ENCODE data around the gene CMTR1.

Gene CMTR1

DNA sequence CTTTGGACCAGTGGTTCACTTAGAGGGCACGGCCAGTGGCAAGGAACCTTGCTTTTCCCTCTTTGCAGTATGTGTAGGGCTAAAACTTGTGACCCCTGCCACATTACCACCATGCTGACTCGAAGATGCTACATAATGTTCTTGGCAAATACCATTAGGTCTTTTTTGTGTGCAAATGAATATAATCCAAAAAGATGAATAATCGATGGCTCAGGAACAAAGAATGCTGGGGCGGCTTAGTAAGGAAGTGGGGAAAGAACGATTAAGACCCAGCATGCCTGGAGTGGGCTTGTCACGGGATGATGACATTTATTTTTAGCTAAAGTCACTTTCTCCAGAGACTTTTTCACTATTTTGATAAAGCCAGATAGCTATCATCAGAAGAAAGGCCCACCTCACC lies 23.1 kb downstream of the CMTR1 start:
- POLR2A ChIA-PET = no interaction called here
- DNase-seq (ENCODE audit: extremely low spot score) = no peak
- CTCF ChIA-PET = no interaction called here
- TF ChIP-seq SP1 (IDR thresholded peaks at IDR 0.05) (no peak), L3MBTL2 (conservative IDR thresholded peaks at IDR 0.05) (no peak), FOXM1 (IDR thresholded peaks at IDR 0.05; ENCODE audit: borderline replicate concordance) (no peak), TARDBP (IDR thresholded peaks at IDR 0.05) (no peak)

GRCh38 chr6:37456816-37457560 lies 24.0 kb downstream of the CMTR1 start:
- CTCF ChIA-PET = no interaction called here
- no peak for DNase-seq (ENCODE audit: extremely low spot score)
- TF ChIP-seq HDGF (IDR thresholded peaks at IDR 0.05; ENCODE audit: borderline replicate concordance) (no peak), ELF4 (IDR thresholded peaks at IDR 0.05) (no peak)
- POLR2A ChIA-PET = interaction anchor here (0.7 kb wide), 1 partner anchor 26 kb away, joined by 4 read pairs; no protein-coding TSS in a partner anchor

- ChIA-PET CTCF (no interaction called here), POLR2A (no interaction called here)
- no peak for DNase-seq (ENCODE audit: extremely low spot score)
- TF ChIP-seq SP1 (IDR thresholded peaks at IDR 0.05) (no peak), FOXA1 (IDR thresholded peaks at IDR 0.05) (no peak), ARNT (IDR thresholded peaks at IDR 0.05) (no peak), NFRKB (IDR thresholded peaks at IDR 0.05) (no peak), BHLHE40 (IDR thresholded peaks at IDR 0.05; ENCODE audit: borderline replicate concordance) (no peak), TARDBP (IDR thresholded peaks at IDR 0.05) (no peak), CTBP1 (IDR thresholded peaks at IDR 0.05; ENCODE audit: borderline replicate concordance) (no peak), L3MBTL2 (conservative IDR thresholded peaks at IDR 0.05) (no peak), FOXM1 (IDR thresholded peaks at IDR 0.05; ENCODE audit: borderline replicate concordance) (no peak), FOXK2 (IDR thresholded peaks at IDR 0.05) (no peak), HDGF (IDR thresholded peaks at IDR 0.05; ENCODE audit: borderline replicate concordance) (no peak), ZNF384 (IDR thresholded peaks at IDR 0.05) (no peak), LEF1 (IDR thresholded peaks at IDR 0.05; ENCODE audit: borderline replicate concordance) (no peak), SUZ12 (IDR thresholded peaks at IDR 0.05) (no peak), ELF4 (IDR thresholded peaks at IDR 0.05) (no peak)
- TF ChIP-seq, protein P1, sequence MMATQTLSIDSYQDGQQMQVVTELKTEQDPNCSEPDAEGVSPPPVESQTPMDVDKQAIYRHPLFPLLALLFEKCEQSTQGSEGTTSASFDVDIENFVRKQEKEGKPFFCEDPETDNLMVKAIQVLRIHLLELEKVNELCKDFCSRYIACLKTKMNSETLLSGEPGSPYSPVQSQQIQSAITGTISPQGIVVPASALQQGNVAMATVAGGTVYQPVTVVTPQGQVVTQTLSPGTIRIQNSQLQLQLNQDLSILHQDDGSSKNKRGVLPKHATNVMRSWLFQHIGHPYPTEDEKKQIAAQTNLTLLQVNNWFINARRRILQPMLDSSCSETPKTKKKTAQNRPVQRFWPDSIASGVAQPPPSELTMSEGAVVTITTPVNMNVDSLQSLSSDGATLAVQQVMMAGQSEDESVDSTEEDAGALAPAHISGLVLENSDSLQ (IDR thresholded peaks at IDR 0.05) = no peak
Observed at GRCh38 chr6:37459981-37460800, 27.2 kb downstream of the CMTR1 start.

GRCh38 chr6:37460805-37461204 lies 27.8 kb downstream of the CMTR1 start:
- no peak for DNase-seq (ENCODE audit: extremely low spot score)
- TF ChIP-seq LEF1 (IDR thresholded peaks at IDR 0.05; ENCODE audit: borderline replicate concordance) (no peak), CTBP1 (IDR thresholded peaks at IDR 0.05; ENCODE audit: borderline replicate concordance) (no peak), L3MBTL2 (conservative IDR thresholded peaks at IDR 0.05) (no peak), FOXA1 (IDR thresholded peaks at IDR 0.05) (no peak), ZNF384 (IDR thresholded peaks at IDR 0.05) (no peak), NFRKB (IDR thresholded peaks at IDR 0.05) (no peak), BHLHE40 (IDR thresholded peaks at IDR 0.05; ENCODE audit: borderline replicate concordance) (no peak), TARDBP (IDR thresholded peaks at IDR 0.05) (no peak), ARNT (IDR thresholded peaks at IDR 0.05) (no peak)
- TF ChIP-seq, protein P1 (IDR thresholded peaks at IDR 0.05) = no peak
- ChIA-PET CTCF (no interaction called here), POLR2A (no interaction called here)

GRCh38 chr6:37463110-37463509 lies 30.1 kb downstream of the CMTR1 start:
- POLR2A ChIA-PET = no interaction called here
- no peak for TF ChIP-seq ZNF384 (IDR thresholded peaks at IDR 0.05)
- TF ChIP-seq L3MBTL2 (conservative IDR thresholded peaks at IDR 0.05) = no peak
- TF ChIP-seq SUZ12 (IDR thresholded peaks at IDR 0.05) = no peak
- TF ChIP-seq SP1 (IDR thresholded peaks at IDR 0.05) = no peak
- TF ChIP-seq TARDBP (IDR thresholded peaks at IDR 0.05) = no peak
- no peak for TF ChIP-seq LEF1 (IDR thresholded peaks at IDR 0.05; ENCODE audit: borderline replicate concordance)
- no peak for TF ChIP-seq FOXA1 (IDR thresholded peaks at IDR 0.05)
- TF ChIP-seq CTBP1 (IDR thresholded peaks at IDR 0.05; ENCODE audit: borderline replicate concordance) = no peak
- TF ChIP-seq BHLHE40 (IDR thresholded peaks at IDR 0.05; ENCODE audit: borderline replicate concordance) = no peak
- TF ChIP-seq, protein P1 (IDR thresholded peaks at IDR 0.05) = no peak
- TF ChIP-seq FOXM1 (IDR thresholded peaks at IDR 0.05; ENCODE audit: borderline replicate concordance) = no peak
- TF ChIP-seq ELF4 (IDR thresholded peaks at IDR 0.05) = no peak
- TF ChIP-seq HDGF (IDR thresholded peaks at IDR 0.05; ENCODE audit: borderline replicate concordance) = no peak
- TF ChIP-seq FOXK2 (IDR thresholded peaks at IDR 0.05) = no peak
- TF ChIP-seq NFRKB (IDR thresholded peaks at IDR 0.05) = no peak
- TF ChIP-seq ARNT (IDR thresholded peaks at IDR 0.05) = no peak
- DNase-seq (ENCODE audit: extremely low spot score) = no peak
- CTCF ChIA-PET = interaction anchor here (0.8 kb wide), 1 partner anchor 103 kb away, joined by 3 read pairs; no protein-coding TSS in a partner anchor

DNA sequence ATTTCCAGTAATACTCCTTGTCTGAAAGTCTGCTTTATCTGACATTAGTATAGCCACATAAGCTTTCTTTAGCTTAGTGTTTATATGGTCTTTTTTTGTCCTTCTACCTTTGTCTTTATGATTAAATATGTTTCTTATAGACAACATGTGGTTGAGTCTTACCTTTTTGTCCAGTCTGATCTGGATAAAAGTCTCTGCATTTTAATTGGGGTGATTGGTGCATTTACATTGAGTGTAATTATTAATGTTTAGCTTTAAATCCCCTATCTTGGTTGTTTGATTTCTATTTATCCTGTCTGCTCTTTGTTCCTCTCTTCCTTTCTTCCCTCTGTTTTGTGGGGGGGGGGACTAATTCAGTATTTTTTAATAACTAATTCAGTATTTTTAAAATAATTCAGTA lies 34.7 kb downstream of the CMTR1 start:
- CTCF ChIA-PET = no interaction called here
- POLR2A ChIA-PET = no interaction called here
- no peak for TF ChIP-seq LEF1 (IDR thresholded peaks at IDR 0.05; ENCODE audit: borderline replicate concordance)
- TF ChIP-seq ARNT (IDR thresholded peaks at IDR 0.05) = no peak
- TF ChIP-seq NFRKB (IDR thresholded peaks at IDR 0.05) = no peak
- no peak for TF ChIP-seq ZNF384 (IDR thresholded peaks at IDR 0.05)
- TF ChIP-seq FOXK2 (IDR thresholded peaks at IDR 0.05) = no peak
- TF ChIP-seq BHLHE40 (IDR thresholded peaks at IDR 0.05; ENCODE audit: borderline replicate concordance) = no peak
- TF ChIP-seq HDGF (IDR thresholded peaks at IDR 0.05; ENCODE audit: borderline replicate concordance) = no peak
- no peak for TF ChIP-seq TARDBP (IDR thresholded peaks at IDR 0.05)
- TF ChIP-seq L3MBTL2 (conservative IDR thresholded peaks at IDR 0.05) = no peak
- no peak for TF ChIP-seq SUZ12 (IDR thresholded peaks at IDR 0.05)
- TF ChIP-seq FOXA1 (IDR thresholded peaks at IDR 0.05) = no peak
- TF ChIP-seq FOXM1 (IDR thresholded peaks at IDR 0.05; ENCODE audit: borderline replicate concordance) = no peak
- TF ChIP-seq CTBP1 (IDR thresholded peaks at IDR 0.05; ENCODE audit: borderline replicate concordance) = no peak
- no peak for DNase-seq (ENCODE audit: extremely low spot score)

Data from HEK293T (cell line).